ENCODE data around the gene CCDC6. TPM values are rescaled to one million over a fixed set of nuclear protein-coding genes. Genes with fewer than 3 reads are reported as not detected.

CCDC6 gene
- total and polyA plus RNA-seq, 9 of the 15 experiments (the other 6 are each of a cell fraction or from before 2014, with no cell fraction given): 10.4 to 41.0 (median 20.9) TPM

DNA sequence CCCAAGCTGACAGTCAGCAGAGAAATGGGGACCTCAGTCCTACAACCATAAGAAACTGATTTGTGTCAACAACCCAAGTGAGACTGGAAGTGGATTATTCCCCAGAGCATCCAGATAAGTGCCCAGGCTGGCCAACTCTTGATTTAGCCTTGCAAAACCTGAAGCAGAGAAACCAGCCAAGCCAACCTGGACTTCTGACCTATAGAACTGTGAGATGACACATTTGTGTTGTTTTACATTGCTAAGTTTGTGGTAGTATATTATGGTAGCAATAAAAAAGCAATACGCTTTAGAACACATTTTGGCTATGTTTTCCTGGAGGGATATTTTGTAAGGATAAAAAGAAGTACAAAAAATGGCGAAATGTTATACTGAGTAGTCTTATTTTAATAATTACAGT, 19.7 kb upstream of the CCDC6 start:
- H3K27ac ChIP-seq (ENCODE audit: extremely low read depth, low read depth, low read length): no peak overlapping the region
- ATAC-seq (no peak), DNase-seq (ENCODE audit: extremely low read depth in 1 of 4, low spot score in 3 of 4) (no peak), FAIRE-seq (no peak)
- no TSS peak for BruUV-seq (replicated peaks)
- 8% methylated on average over 2 of the region's 2 CpGs for WGBS (ENCODE audit: insufficient coverage, low coverage, missing lambda C conversion rate)
- no peaks in the 10 kb centered on the region for H3K9me1 ChIP-seq (ENCODE audit: control insufficient read depth, insufficient read depth, low read length)
- H4K20me1 ChIP-seq (replicated peaks; ENCODE audit: control insufficient read depth, insufficient read depth, low read length): no peaks in the 10 kb centered on the region
- CTCF ChIA-PET (ENCODE audit: low intra/inter-chr PET ratio): no interaction called here
- H2AFZ ChIP-seq (ENCODE audit: low read depth, low read length): no peak overlapping the region
- H3K9ac ChIP-seq (ENCODE audit: insufficient read depth in 1 of 2, low read depth in 2 of 2, low read length in 2 of 2): no peak overlapping the region
- H3K4me3 ChIP-seq: no peak overlapping the region
- TF ChIP-seq, protein P1, sequence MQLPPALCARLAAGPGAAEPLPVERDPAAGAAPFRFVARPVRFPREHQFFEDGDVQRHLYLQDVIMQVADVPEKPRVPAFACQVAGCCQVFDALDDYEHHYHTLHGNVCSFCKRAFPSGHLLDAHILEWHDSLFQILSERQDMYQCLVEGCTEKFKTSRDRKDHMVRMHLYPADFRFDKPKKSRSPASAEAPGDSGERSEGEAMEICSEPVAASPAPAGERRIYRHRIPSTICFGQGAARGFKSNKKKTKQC (CRISPR knock-in tag; IDR thresholded peaks at IDR 0.05): no peak
- TF ChIP-seq SRSF3 (IDR thresholded peaks at IDR 0.05; ENCODE audit: insufficient read depth, low read length) (no peak), ILK (tag; IDR thresholded peaks at IDR 0.05; ENCODE audit: borderline replicate concordance, low read depth) (no peak), MTA3 (IDR thresholded peaks at IDR 0.05; ENCODE audit: borderline replicate concordance) (no peak), CEBPB (tag; IDR thresholded peaks at IDR 0.05) (no peak), KDM5B (IDR thresholded peaks at IDR 0.05; ENCODE audit: insufficient replicate concordance, low read depth, low read length) (no peak), ARID1B (IDR thresholded peaks at IDR 0.05) (no peak), KAT2B (IDR thresholded peaks at IDR 0.05; ENCODE audit: low read depth, low read length) (no peak)
- TF ChIP-seq, protein P2, sequence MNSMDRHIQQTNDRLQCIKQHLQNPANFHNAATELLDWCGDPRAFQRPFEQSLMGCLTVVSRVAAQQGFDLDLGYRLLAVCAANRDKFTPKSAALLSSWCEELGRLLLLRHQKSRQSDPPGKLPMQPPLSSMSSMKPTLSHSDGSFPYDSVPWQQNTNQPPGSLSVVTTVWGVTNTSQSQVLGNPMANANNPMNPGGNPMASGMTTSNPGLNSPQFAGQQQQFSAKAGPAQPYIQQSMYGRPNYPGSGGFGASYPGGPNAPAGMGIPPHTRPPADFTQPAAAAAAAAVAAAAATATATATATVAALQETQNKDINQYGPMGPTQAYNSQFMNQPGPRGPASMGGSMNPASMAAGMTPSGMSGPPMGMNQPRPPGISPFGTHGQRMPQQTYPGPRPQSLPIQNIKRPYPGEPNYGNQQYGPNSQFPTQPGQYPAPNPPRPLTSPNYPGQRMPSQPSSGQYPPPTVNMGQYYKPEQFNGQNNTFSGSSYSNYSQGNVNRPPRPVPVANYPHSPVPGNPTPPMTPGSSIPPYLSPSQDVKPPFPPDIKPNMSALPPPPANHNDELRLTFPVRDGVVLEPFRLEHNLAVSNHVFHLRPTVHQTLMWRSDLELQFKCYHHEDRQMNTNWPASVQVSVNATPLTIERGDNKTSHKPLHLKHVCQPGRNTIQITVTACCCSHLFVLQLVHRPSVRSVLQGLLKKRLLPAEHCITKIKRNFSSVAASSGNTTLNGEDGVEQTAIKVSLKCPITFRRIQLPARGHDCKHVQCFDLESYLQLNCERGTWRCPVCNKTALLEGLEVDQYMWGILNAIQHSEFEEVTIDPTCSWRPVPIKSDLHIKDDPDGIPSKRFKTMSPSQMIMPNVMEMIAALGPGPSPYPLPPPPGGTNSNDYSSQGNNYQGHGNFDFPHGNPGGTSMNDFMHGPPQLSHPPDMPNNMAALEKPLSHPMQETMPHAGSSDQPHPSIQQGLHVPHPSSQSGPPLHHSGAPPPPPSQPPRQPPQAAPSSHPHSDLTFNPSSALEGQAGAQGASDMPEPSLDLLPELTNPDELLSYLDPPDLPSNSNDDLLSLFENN (IDR thresholded peaks at IDR 0.05; ENCODE audit: low read depth in 2 of 2, low read length in 2 of 2): no peak
- in situ Hi-C loops (cut with MboI): no loop called here
- intact Hi-C loops (cut with micrococcal nuclease): no loop called here
- no peaks in the 10 kb centered on the region for H3K4me1 ChIP-seq (replicated peaks in 1 of 2; ENCODE audit: control insufficient read depth in 2 of 2, insufficient read depth in 2 of 2, low read length in 2 of 2)
- POLR2A ChIA-PET: no interaction called here
- H3K36me3 ChIP-seq (ENCODE audit: control insufficient read depth, insufficient read depth, low read length): no peaks in the 10 kb centered on the region
- H3K4me2 ChIP-seq (ENCODE audit: insufficient read depth, low read length): no peak overlapping the region
- no peaks in the 10 kb centered on the region for H3K79me2 ChIP-seq (ENCODE audit: control insufficient read depth, insufficient read depth, low read length)
- no peaks in the 10 kb centered on the region for H3K27me3 ChIP-seq (ENCODE audit: control insufficient read depth in 2 of 2, insufficient read depth in 2 of 2, low read length in 2 of 2)
- no peaks in the 10 kb centered on the region; the same call in 1 of the 2 replicates for H3K9me3 ChIP-seq (replicated peaks; ENCODE audit: control insufficient read depth, insufficient read depth, low read depth, low read length)
